ENCODE data around the gene RHOB.

Gene RHOB

GRCh38 chr2:20439503-20439902 lies 7.4 kb upstream of the RHOB start:
- no peak for DNase-seq

- no peak for DNase-seq
These were observed 6.8 kb upstream of the RHOB start for GRCh38 chr2:20440001-20440560.

- DNase-seq, result peak; percentile 25
These were observed 3.5 kb upstream of the RHOB start for GRCh38 chr2:20443276-20443920.

GRCh38 chr2:20444101-20444992 lies 2.5 kb upstream of the RHOB start:
- no peak for DNase-seq

GRCh38 chr2:20444993-20445910 lies 1.6 kb upstream of the RHOB start:
- DNase-seq, result no peak

- no peak for DNase-seq
These were observed 488 bp upstream of the RHOB start for GRCh38 chr2:20446255-20446916.

DNA sequence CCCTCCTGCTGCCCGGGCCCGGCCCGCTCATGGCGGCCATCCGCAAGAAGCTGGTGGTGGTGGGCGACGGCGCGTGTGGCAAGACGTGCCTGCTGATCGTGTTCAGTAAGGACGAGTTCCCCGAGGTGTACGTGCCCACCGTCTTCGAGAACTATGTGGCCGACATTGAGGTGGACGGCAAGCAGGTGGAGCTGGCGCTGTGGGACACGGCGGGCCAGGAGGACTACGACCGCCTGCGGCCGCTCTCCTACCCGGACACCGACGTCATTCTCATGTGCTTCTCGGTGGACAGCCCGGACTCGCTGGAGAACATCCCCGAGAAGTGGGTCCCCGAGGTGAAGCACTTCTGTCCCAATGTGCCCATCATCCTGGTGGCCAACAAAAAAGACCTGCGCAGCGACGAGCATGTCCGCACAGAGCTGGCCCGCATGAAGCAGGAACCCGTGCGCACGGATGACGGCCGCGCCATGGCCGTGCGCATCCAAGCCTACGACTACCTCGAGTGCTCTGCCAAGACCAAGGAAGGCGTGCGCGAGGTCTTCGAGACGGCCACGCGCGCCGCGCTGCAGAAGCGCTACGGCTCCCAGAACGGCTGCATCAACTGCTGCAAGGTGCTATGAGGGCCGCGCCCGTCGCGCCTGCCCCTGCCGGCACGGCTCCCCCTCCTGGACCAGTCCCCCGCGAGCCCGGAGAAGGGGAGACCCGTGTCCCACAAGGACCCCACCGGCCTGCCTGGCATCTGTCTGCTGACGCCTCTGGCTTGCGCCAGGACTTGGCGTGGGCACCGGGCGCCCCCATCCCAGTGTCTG lies 767 bp downstream of the RHOB start:
- peak; percentile 37 for DNase-seq

DNA sequence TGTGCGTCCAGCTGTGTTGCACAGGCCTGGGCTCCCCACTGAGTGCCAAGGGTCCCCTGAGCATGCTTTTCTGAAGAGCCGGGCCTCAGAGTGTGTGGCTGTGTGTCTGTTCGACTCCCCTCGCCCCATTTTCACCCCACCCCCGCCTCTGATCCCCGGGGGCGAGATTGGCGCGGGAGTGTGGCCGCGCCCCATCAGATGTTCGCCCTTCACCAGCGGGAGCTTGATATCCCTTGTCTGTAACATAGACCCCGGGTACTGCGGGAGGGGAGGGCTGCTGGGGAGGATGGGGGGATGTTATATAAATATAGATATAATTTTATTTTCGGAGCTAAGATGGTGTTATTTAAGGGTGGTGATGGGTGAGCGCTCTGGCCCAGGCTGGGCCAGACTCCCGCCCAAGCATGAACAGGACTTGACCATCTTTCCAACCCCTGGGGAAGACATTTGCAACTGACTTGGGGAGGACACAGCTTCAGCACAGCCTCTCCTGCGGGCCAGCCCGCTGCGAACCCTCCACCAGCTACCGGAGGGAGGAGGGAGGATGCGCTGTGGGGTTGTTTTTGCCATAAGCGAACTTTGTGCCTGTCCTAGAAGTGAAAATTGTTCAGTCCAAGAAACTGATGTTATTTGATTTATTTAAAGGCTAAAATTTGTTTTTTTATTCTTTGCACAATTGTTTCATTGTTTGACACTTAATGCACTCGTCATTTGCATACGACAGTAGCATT lies 1.5 kb downstream of the RHOB start:
- DNase-seq, result no peak

DNA sequence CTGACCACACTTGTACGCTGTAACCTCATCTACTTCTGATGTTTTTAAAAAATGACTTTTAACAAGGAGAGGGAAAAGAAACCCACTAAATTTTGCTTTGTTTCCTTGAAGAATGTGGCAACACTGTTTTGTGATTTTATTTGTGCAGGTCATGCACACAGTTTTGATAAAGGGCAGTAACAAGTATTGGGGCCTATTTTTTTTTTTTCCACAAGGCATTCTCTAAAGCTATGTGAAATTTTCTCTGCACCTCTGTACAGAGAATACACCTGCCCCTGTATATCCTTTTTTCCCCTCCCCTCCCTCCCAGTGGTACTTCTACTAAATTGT lies 2.1 kb downstream of the RHOB start:
- DNase-seq, result no peak

- no peak for DNase-seq
These were observed 2.8 kb downstream of the RHOB start for GRCh38 chr2:20449501-20450200.

GRCh38 chr2:20450201-20450999 lies 3.5 kb downstream of the RHOB start:
- DNase-seq, result no peak

GRCh38 chr2:20451000-20451290 lies 4.1 kb downstream of the RHOB start:
- no peak for DNase-seq

DNA sequence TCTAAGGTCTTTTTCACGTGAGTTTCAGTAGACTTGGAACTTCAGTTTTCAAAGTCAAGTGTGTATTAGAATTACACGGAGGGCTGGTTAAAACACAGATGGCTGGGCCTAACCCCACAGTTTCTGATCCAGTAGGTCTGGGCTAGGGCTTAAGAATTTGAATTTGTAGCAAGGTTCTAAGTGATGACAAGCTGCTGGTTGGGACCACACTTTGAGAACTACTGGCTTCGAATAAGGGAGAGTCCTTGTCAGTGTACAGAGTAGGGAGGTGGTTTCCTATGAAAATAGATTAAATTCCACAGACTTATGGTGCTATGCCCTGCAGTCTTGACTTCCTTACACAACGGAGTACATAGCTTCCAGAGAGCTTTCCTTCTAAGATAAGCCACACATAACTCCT lies 4.5 kb downstream of the RHOB start:
- no peak for DNase-seq

DNA sequence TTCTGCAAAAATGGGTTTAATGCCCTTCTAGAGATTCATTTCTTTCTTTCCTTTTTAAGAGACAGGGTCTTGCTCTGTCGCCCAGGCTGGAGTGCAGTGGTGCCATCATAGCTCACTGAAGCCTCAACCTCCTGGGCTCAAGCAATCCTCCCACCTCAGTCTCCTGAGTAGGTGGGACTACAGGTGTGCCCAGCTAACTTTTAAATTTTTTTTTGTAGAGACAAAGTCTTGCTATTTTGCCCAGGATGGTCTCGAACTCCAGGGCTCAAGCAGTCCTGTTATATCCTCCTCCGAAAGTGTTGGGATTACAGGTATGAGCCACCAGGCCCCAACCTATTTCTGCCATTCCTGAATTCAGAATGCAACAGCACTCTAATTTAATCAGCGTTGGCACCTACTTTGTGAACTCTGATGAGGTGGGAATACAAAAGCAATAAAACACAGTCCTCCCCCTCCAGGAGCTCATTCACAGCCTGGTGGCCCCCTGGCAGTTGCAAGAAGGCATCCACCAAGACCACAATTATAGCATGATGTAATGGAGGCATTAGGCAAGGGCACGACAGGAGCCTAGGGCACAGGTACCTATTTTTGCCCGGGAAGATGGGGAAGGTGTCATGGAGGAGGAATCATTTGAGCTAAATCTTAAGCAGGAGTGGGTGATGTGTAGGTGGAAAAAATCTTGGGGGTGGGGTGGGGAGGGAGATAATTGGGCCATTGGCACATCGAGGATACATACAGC lies 5.1 kb downstream of the RHOB start:
- DNase-seq, result no peak

DNA sequence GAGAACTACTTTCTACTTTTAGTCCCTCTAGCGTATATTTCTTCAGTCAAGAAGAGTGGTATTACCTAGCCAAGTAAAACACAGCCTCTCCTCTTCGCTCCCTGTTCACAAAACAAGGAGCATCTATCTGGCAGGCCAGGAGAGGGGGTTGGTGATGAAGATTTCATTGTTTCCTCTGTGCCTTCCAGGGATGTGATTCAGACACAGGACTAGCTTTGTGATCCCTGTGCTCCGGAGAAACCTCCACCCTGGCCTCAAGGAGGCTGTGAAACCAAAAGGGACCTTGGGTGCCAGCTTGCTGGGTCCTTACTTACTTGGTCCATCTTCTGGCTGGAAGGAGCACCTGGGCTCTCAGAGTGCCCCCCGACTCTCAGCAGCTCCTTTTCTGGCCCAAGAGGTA lies 5.7 kb downstream of the RHOB start:
- DNase-seq, result no peak

GRCh38 chr2:20453087-20453486 lies 6.2 kb downstream of the RHOB start:
- no peak for DNase-seq

- DNase-seq, result no peak
These were observed 7.4 kb downstream of the RHOB start for GRCh38 chr2:20454036-20454981.

DNA sequence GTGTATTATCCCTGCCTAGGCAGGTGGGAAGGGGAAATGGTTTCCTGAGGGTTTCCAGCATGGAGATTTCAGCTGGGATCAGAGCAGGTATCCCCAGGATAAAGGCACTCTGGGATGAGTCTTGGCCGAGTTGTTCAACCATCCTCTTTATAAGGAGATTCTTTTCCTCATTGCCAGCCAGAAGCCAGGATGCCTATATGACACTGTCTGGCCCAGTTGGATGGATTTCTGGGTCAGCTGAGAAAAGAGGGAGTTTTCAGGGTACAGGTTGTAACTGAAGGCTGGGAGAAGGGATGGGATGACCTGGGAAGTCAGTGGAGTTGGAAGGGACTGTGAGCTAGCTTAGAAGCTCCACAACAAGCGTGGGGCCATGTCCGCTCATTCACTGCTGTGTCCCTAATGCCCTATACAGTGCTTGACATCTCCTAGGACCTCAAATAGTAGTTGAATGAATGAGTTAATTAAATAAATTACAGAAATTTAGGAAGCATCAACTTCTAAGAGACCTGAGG lies 8.3 kb downstream of the RHOB start:
- DNase-seq, result no peak
